HG03460 (cell line): ENCODE results near the gene THSD4.
"Not testable (repeated sequence)": the region's sequence is repeated elsewhere in the genome, so short reads cannot be mapped to it uniquely, and the experiment has no call there.

ENCODE experiments used
- ATAC-seq: cut with Tn5 transposase; IDR thresholded peaks from one replicate; pipeline ENCODE4 v1.9.1; 2021; ENCODE audit not compliant: unreplicated experiment

THSD4 gene

DNA sequence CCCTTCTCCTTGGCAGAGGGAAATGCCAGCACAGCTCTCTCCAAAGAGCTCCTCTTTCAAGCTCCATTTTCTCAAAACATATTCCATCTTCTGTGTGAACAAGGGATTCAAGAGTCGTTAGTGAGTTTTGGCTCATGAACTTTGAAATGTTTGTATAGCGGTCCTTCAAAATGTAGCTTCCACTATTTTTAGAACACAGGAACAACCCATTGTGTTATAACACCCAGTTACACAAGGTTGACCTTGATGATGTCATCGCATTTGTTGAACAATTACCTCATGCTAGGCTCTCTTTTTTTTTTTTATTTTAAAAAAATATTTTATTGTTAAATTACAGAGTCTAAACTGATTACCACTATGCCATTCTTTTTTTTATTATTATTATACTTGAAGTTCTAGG lies 251.7 kb downstream of the THSD4 start:
- no peak for ATAC-seq

- ATAC-seq = not testable (repeated sequence)
Measured at GRCh38 chr15:71367737-71368136, 252.5 kb downstream of the THSD4 start.

GRCh38 chr15:71372769-71373168 lies 257.5 kb downstream of the THSD4 start:
- ATAC-seq = not testable (repeated sequence)

DNA sequence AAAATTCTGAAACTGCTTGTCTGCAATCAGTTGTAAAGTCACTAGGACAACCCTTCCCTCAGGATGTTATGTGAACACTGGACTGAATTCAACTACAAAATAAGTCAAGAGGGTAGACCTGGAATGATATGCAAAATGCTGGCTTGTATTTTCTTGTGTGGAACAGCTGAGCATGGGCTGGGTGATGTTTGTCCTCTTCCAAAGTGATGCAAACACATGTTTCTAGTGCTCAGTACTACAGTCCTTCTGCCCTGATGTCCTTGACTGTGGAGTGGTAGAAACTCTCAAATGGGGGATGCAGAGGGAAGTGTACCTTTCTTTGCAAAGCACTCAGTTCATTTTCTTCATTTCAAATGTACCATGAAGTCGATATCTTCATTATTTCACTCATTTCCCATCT lies 258.6 kb downstream of the THSD4 start:
- ATAC-seq = no peak

DNA sequence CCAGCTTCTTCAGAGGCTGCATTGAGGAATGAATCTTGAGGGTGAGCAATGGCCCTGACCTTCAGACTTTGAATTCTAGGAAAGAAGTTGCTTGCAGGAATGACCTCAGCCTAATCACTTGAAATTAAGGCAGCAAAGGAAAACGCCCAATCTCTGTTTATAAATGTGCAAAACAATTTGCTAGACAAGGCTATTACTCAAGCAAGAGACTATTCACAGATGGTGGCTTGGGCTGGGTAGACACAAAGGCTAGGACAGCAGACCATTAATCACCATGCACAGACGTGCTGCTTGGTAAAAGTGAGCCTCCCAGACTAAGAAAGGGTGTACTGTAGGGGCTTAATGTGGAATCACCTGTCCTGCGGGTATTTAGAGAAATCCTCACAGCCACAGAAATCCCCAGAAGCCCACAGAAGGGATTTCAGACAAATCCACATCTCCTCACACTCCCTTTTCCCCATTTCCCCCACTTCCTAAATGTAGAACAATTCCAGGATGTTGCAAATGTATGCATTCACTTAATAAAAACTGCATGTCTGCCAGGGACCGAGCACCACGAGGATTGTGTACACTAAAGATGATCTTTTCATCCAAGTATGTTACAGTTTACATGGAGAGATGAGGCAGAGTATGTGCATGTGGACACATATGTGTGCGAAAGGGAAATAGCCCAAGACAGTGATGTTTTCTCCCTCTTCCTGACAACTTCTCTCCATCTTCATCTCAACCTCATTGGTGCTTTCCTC lies 259.5 kb downstream of the THSD4 start:
- no peak for ATAC-seq

GRCh38 chr15:71375934-71376333 lies 260.7 kb downstream of the THSD4 start:
- no peak for ATAC-seq

- ATAC-seq = no peak
Measured at GRCh38 chr15:71379893-71380292, 264.6 kb downstream of the THSD4 start.

GRCh38 chr15:71380345-71380744 lies 265.1 kb downstream of the THSD4 start:
- no peak for ATAC-seq

GRCh38 chr15:71384501-71384900 lies 269.2 kb downstream of the THSD4 start:
- ATAC-seq = no peak

- no peak for ATAC-seq
Measured at GRCh38 chr15:71385026-71385425, 269.8 kb downstream of the THSD4 start.

- ATAC-seq = no peak
Measured at GRCh38 chr15:71385457-71385856, 270.2 kb downstream of the THSD4 start.

- no peak for ATAC-seq
Measured at GRCh38 chr15:71386005-71386404, 270.7 kb downstream of the THSD4 start.

GRCh38 chr15:71386448-71387236 lies 271.4 kb downstream of the THSD4 start:
- ATAC-seq = no peak

DNA sequence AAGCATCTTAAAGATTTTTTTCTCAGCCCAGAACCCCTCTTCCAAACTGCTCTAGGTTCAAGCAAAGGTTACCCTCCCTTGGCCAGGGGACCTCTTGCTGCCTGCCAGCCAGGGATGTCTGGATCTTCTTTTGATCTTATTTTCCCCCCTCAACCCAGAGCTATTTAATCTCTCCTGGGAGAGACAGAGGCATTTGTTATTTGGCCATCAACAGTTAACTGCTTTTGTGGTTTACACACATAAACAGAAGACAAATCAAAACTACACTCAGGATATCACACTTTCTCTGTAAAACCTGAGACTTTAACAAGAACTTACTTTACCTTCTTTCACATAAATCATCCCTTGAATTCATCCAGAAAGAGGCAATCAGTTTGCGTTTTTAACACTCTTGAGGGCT lies 272.5 kb downstream of the THSD4 start:
- no peak for ATAC-seq

DNA sequence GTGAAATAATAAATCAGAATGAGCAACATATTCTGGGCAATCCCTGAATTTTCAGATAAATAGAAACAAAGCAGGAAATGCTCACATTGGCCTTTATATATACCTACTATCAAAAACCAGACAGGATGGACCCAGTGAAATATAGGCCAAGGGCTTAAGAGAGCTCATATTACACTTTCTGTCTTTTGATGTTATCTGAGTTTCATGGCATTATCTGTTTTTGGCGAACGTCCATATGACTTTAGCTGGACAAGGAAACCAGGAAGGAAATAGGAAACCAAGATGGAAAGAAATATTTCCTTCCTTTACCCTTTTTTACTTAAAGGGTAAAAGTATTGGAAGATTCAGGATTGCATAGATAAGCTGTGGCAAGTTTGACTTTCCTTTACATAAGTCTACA lies 274.8 kb downstream of the THSD4 start:
- no peak for ATAC-seq

DNA sequence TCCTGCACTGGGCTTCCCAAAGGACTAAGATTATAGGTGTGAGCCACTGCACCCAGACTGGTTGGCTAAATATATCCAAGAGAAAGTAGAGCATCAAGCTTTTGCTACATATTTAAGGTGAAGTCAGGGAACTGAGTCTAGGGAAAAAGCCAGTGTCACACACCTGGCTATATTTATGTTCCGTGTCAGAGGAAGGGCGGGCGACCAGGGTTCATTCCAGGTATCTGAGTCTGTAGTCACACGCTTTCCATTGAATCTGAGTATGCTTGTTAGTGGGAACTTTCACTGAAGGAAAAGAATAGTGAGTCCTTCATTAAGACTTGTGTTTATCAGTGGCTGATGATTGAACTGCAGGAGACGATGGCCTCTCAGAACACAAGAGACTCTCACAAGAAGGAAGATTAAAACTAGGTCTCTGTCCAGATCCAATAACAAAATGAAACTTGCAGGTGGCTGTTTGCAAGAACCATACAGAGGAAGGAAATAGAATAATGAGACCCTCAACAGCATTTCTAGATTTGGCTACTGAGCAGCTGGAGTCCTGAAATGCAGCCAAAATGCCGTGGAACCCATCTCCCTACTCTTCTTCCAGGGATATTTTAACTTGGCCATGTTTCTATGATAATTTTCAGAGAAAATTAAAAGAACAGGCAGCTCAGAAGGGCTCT lies 276.3 kb downstream of the THSD4 start:
- no peak for ATAC-seq

DNA sequence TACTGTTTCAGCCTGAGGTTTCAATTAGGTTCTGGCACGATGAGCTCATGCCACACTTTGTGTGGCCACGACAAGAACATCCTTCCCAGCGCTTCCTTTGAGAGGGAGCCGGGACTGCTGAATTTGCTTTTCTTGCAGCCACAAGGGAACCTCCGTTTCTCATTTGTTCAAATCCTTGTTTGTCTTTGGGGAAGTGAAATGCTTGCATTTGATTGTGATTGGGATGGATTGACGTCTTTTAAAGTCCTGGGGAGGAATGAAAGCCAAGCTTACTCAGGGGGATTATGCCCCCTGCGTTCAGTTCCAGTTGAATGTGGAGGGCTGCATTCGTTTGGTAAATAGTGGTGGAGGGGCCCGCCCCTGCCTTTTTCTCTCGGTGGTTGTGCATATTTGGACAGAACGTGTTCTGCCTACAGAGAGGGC lies 277.6 kb downstream of the THSD4 start:
- no peak for ATAC-seq

DNA sequence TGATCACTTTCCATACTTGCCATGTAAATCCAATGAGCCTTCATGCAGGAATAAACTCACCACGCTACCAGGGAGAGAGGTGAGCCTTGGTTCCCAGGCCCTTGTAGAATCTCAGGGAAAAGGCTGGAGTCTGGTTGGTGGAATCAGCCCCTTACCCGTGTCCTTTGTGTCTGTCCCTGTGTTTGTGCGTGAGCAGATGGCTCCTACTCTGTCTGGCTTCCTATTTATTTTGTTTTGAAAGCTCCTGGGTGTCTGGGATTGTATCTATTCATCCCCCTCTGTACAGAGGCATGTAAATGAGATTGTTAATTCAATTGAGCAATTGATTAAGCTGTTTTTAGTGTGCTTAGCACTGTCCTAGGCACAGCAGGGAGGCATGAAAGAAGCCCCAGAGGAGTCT lies 278.1 kb downstream of the THSD4 start:
- ATAC-seq = no peak

GRCh38 chr15:71396536-71397125 lies 281.4 kb downstream of the THSD4 start:
- ATAC-seq = no peak

GRCh38 chr15:71397377-71397776 lies 282.1 kb downstream of the THSD4 start:
- ATAC-seq = no peak

DNA sequence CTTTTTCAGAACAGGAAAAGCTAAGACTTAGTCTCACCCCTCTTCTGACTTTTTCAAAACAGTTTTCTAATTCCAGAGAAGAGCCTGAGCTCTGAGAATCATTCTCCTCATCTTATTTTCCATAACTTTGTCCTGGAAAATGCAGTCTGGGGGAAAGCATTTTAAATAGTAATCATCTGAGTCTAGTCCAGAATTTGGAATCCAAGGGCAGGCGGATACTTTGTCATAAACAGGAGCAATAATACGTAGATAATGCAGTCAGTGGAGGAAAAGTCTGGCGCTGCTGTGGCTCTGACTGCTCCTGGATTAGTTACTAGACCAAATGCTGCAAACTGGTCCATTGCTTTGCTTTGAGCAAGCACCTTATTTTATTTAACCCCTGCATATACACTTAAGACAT lies 285.0 kb downstream of the THSD4 start:
- ATAC-seq = no peak
